KMS-11 (cell line): ENCODE results near the gene AKTIP.
A peak's percentile ranks its signal among the peaks of the same experiment; 100 is the strongest.

Experiments used
- H2AFZ ChIP-seq: fragments of 200-600 bp; sonication (generic); 2 replicates; pipeline ENCODE4 v1.6.1; 2016; ENCODE audit warnings: antibody characterized with exemption, mixed run types, low read depth
- H3K27ac ChIP-seq: fragments of 200-600 bp; sonication (generic); 2 replicates; pipeline ENCODE4 v1.6.1; 2016; ENCODE audit warnings: mild to moderate bottlenecking, mixed run types
- H3K27me3 ChIP-seq: fragments of 200-600 bp; sonication (generic); 2 replicates; pipeline ENCODE4 v1.6.1; 2017; ENCODE audit warnings: mild to moderate bottlenecking, low read depth, mixed run types, moderate library complexity; ENCODE audit not compliant: insufficient read depth
- H3K36me3 ChIP-seq: fragments of 200-600 bp; sonication (generic); 2 replicates; pipeline ENCODE4 v1.6.1; 2017; ENCODE audit warnings: mild to moderate bottlenecking, mixed run types; ENCODE audit not compliant: insufficient read depth
- H3K4me1 ChIP-seq: fragments of 200-600 bp; sonication (generic); 2 replicates; pipeline ENCODE4 v1.6.1; 2016; ENCODE audit warnings: mild to moderate bottlenecking, low read depth, mixed run types; ENCODE audit not compliant: poor library complexity, severe bottlenecking
- H3K4me2 ChIP-seq: fragments of 200-600 bp; sonication (generic); 2 replicates; pipeline ENCODE4 v1.7.0; 2016; ENCODE audit warnings: mild to moderate bottlenecking, mixed run types
- H3K4me3 ChIP-seq: fragments of 200-600 bp; sonication (generic); IDR thresholded peaks from 2 replicates; pipeline ENCODE4 v1.6.1; 2017; ENCODE audit warnings: low read depth, low read length, mixed read lengths; ENCODE audit not compliant: insufficient read depth
- H3K79me2 ChIP-seq: fragments of 200-600 bp; sonication (generic); 2 replicates; pipeline ENCODE4 v1.6.1; 2016; ENCODE audit warnings: low read depth, mixed run types; ENCODE audit not compliant: insufficient read depth
- H3K9ac ChIP-seq: fragments of 200-600 bp; sonication (generic); 2 replicates; pipeline ENCODE4 v1.6.1; 2016; ENCODE audit warnings: mild to moderate bottlenecking, mixed run types
- H4K20me1 ChIP-seq: fragments of 200-600 bp; sonication (generic); 2 replicates; pipeline ENCODE4 v1.6.1; 2016; ENCODE audit warnings: mild to moderate bottlenecking, mixed run types; ENCODE audit not compliant: insufficient read depth
- CTCF ChIP-seq: fragments of 200-600 bp; sonication (generic); conservative IDR thresholded peaks from 2 replicates; pipeline ENCODE4 v1.6.1; 2017; ENCODE audit warnings: low read depth, mild to moderate bottlenecking, antibody characterized with exemption, low read length, moderate library complexity, mixed read lengths

The AKTIP gene

DNA sequence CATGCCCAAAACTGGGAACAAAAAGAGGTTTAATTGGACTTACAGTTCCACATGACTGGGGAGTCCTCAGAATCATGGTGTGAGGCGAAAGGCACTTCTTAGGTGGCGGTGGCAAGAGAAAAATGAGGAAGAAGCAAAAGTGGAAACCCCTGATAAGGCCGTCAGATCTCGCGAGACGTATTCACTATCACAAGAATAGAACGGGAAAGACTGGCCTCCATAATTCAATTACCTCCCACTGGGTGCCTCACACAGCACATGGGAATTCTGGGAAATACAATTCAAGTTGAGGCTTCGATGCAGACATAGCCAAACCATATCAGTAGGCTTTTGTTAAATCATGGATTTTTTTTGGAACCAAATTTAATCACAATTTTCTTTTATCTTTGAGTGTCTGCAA lies 44.4 kb downstream of the AKTIP start:
- no peaks in the 10 kb centered on the region for H3K27me3 ChIP-seq
- no peak overlapping the region for H3K4me3 ChIP-seq
- no peaks in the 10 kb centered on the region for H4K20me1 ChIP-seq
- peaks cover 45% of the 10 kb centered on the region for H3K4me1 ChIP-seq
- TF ChIP-seq CTCF: no peak
- no peak overlapping the region for H3K27ac ChIP-seq
- no peaks in the 10 kb centered on the region for H3K79me2 ChIP-seq
- H3K4me2 ChIP-seq: peak overlapping the region; percentile 67
- no peaks in the 10 kb centered on the region; the same call in 1 of the 2 replicates for H3K36me3 ChIP-seq
- no peak overlapping the region for H2AFZ ChIP-seq
- H3K9ac ChIP-seq: no peak overlapping the region

DNA sequence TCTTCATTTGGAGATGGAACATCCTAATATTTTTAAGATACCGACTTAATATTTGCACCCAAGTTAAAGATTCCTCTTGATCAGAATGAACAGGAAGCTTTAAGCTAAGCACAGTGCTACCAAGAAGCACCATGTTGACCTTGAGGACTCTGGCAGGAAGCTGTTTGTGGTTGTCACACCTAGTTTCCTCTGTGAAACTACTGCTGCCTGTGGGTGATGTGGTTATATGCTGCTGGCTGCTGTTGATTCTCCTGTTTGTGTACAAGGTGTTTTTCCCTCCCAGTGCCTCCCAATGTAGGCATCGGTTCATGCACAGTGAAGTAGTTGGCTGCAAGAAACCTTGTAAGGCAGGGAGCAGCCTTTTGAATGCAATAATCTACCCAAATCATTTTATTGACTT lies 45.3 kb downstream of the AKTIP start:
- Histone ChIP-seq H3K27me3 (no peaks in the 10 kb centered on the region), H3K36me3 (no peaks in the 10 kb centered on the region; the same call in 1 of the 2 replicates), H3K4me2 (peak overlapping the region; percentile 67), H4K20me1 (no peaks in the 10 kb centered on the region), H2AFZ (no peak overlapping the region; the same call in 1 of the 2 replicates), H3K79me2 (no peaks in the 10 kb centered on the region), H3K27ac (peak overlapping the region; percentile 56; the same call in 1 of the 2 replicates), H3K4me1 (peaks cover 45% of the 10 kb centered on the region), H3K9ac (no peak overlapping the region), H3K4me3 (no peak overlapping the region)
- TF ChIP-seq CTCF: no peak

- no peaks in the 10 kb centered on the region for H4K20me1 ChIP-seq
- TF ChIP-seq CTCF: no peak
- no peak overlapping the region for H3K9ac ChIP-seq
- no peaks in the 10 kb centered on the region for H3K27me3 ChIP-seq
- H3K36me3 ChIP-seq: no peaks in the 10 kb centered on the region; the same call in 1 of the 2 replicates
- H3K4me1 ChIP-seq: peaks cover 45% of the 10 kb centered on the region
- H3K4me2 ChIP-seq: peak overlapping the region; percentile 63; the same call in 1 of the 2 replicates
- H3K27ac ChIP-seq: peak overlapping the region; percentile 32; the same call in 1 of the 2 replicates
- H3K79me2 ChIP-seq: no peaks in the 10 kb centered on the region
- H3K4me3 ChIP-seq: no peak overlapping the region
- H2AFZ ChIP-seq: no peak overlapping the region
Observed at GRCh38 chr16:53456625-53457024, 46.4 kb downstream of the AKTIP start.

GRCh38 chr16:53453928-53454327 lies 49.1 kb downstream of the AKTIP start:
- Histone ChIP-seq H3K27me3 (no peaks in the 10 kb centered on the region), H3K4me3 (no peak overlapping the region), H3K27ac (no peak overlapping the region), H3K4me2 (no peak overlapping the region), H2AFZ (no peak overlapping the region), H3K36me3 (no peaks in the 10 kb centered on the region), H3K79me2 (no peaks in the 10 kb centered on the region), H3K4me1 (peaks cover 43% of the 10 kb centered on the region), H3K9ac (no peak overlapping the region), H4K20me1 (no peaks in the 10 kb centered on the region)
- no peak for TF ChIP-seq CTCF
